Testis (tissue), 3 donors: ENCODE measurements around the gene SEC61A1. TPM values are rescaled to one million over a fixed set of nuclear protein-coding genes. Genes with fewer than 3 reads are reported as not detected.
A peak's percentile ranks its signal among the peaks of the same experiment; 100 is the strongest.

ENCODE experiments used
- DNase-seq: peaks from one replicate; pipeline ENCODE4 v3.0.0-alpha.2; 2019
- H3K27ac ChIP-seq, 2 donors: fragments of 200-600 bp; sonication (generic); one replicate each; pipeline ENCODE4 v1.5.1; 2019
- H3K27me3 ChIP-seq: fragments of 200-600 bp; sonication (generic); one replicate; pipeline ENCODE4 v1.5.1; 2019
- H3K36me3 ChIP-seq: fragments of 200-600 bp; sonication (generic); one replicate; pipeline ENCODE4 v1.5.1; 2017; ENCODE audit warnings: low read depth; ENCODE audit errors: missing control alignments
- H3K4me1 ChIP-seq: fragments of 200-600 bp; sonication (generic); one replicate; pipeline ENCODE4 v1.5.1; 2019
- H3K4me3 ChIP-seq, 2 donors: fragments of 200-600 bp; sonication (generic); one replicate each; pipeline ENCODE4 v1.5.1; 2017 to 2019
- H3K9me3 ChIP-seq: fragments of 200-600 bp; sonication (generic); one replicate; pipeline ENCODE4 v1.5.1; 2017
- POLR2A ChIP-seq: fragments of 450-650 bp; IDR thresholded peaks from one replicate; pipeline ENCODE4 v1.6.1; 2017; ENCODE audit warnings: antibody characterized with exemption, mild to moderate bottlenecking, moderate library complexity
- WGBS, 2 donors: methylation state at CpG; one replicate each; pipeline ENCODE4 v1.1.5; 2018; 5-methylcytosine and 5-hydroxymethylcytosine counted together
- intact Hi-C: fragments of 100-400 bp; cut with DNase I; formaldehyde crosslinking; loops from one replicate; pipeline ENCODE4 v1.15.1; 2023; ENCODE audit warnings: low total_unique reads
- polyA plus RNA-seq: library from polyadenylated mRNA; stranded (reverse); fragments of 350-450 nt; fragmentation: Illumina TruSeq; extraction: RNeasy Lipid Tissue Mini Kit (QIAGEN cat#74804); gene quantifications from one replicate; pipeline ENCODE4 v1.2.3, GENCODE V29; 2014; ENCODE audit warnings: low read depth, low replicate concordance; ENCODE audit not compliant: insufficient read depth
- total RNA-seq, 2 donors: library from RNA; depleted of rRNA; stranded (reverse); fragments of >200 nt; gene quantifications; one replicate each; pipeline ENCODE4 v1.2.3, GENCODE V29; 2016
- TF ChIP-seq, protein P1 (sequence below), 3 experiments: fragments of 450-650 bp in 2 of 3; fragments of 200-600 bp in 1 of 3; sonication (generic) in 1 of 3; IDR thresholded peaks; one replicate each; pipeline ENCODE4 v1.5.1; 2016 to 2019; ENCODE audit warnings: antibody characterized with exemption in 3 of 3, mild to moderate bottlenecking in 2 of 3, moderate library complexity in 1 of 3

SEC61A1 gene
- total and polyA plus RNA-seq, 3 donors from 2014 or later = 119 to 137 (median 129) TPM

DNA sequence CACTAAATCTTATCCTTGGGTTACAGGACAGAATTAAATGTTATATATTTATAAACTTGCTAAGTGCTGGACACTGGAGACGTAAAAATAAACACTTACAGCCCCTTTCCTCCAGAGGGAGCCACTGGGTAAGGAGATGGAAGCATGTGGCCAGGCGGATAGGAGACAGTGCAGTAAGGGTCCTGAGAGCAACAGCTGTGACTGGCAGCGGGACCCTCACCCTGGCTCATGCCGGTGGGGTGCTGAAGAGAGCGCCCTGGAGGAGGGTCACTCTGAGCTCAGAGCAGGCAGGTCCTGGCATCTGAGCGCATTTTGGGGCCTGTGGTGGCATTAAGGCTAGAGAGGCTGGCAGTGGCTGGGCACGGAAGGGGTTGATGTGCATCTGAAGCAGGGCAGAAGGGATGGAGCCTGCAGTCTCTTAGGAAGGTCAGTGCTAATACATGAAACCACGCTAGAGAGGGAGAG is 16.0 kb downstream of the SEC61A1 start:
- H3K4me3 ChIP-seq = no peak overlapping the region
- no peaks in the 10 kb centered on the region for H3K4me1 ChIP-seq
- no peaks in the 10 kb centered on the region for H3K36me3 ChIP-seq
- H3K27ac ChIP-seq = no peak overlapping the region
- intact Hi-C loops = no loop called here
- no peaks in the 10 kb centered on the region for H3K27me3 ChIP-seq
- 76 to 86% methylated on average over 8 of the region's 8 CpGs for WGBS, 2 donors
- DNase-seq = no peak
- TF ChIP-seq, protein P1, sequence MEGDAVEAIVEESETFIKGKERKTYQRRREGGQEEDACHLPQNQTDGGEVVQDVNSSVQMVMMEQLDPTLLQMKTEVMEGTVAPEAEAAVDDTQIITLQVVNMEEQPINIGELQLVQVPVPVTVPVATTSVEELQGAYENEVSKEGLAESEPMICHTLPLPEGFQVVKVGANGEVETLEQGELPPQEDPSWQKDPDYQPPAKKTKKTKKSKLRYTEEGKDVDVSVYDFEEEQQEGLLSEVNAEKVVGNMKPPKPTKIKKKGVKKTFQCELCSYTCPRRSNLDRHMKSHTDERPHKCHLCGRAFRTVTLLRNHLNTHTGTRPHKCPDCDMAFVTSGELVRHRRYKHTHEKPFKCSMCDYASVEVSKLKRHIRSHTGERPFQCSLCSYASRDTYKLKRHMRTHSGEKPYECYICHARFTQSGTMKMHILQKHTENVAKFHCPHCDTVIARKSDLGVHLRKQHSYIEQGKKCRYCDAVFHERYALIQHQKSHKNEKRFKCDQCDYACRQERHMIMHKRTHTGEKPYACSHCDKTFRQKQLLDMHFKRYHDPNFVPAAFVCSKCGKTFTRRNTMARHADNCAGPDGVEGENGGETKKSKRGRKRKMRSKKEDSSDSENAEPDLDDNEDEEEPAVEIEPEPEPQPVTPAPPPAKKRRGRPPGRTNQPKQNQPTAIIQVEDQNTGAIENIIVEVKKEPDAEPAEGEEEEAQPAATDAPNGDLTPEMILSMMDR (IDR thresholded peaks at IDR 0.05) = peak in 2 of 3 experiments; percentile 28 to 35
- no peak for TF ChIP-seq POLR2A
- no peaks in the 10 kb centered on the region for H3K9me3 ChIP-seq

GRCh38 chr3:128069271-128069670 is 17.0 kb downstream of the SEC61A1 start:
- H3K36me3 ChIP-seq = no peaks in the 10 kb centered on the region
- intact Hi-C loops = no loop called here
- no peak for DNase-seq
- no peak overlapping the region for H3K27ac ChIP-seq
- TF ChIP-seq POLR2A = no peak
- TF ChIP-seq, protein P1 (IDR thresholded peaks at IDR 0.05) = no peak
- no peaks in the 10 kb centered on the region for H3K9me3 ChIP-seq
- H3K4me3 ChIP-seq = no peak overlapping the region
- 91 to 93% methylated on average over 6 to 15 of the region's 15 CpGs for WGBS, 2 donors
- H3K4me1 ChIP-seq = no peaks in the 10 kb centered on the region
- H3K27me3 ChIP-seq = no peaks in the 10 kb centered on the region

DNA sequence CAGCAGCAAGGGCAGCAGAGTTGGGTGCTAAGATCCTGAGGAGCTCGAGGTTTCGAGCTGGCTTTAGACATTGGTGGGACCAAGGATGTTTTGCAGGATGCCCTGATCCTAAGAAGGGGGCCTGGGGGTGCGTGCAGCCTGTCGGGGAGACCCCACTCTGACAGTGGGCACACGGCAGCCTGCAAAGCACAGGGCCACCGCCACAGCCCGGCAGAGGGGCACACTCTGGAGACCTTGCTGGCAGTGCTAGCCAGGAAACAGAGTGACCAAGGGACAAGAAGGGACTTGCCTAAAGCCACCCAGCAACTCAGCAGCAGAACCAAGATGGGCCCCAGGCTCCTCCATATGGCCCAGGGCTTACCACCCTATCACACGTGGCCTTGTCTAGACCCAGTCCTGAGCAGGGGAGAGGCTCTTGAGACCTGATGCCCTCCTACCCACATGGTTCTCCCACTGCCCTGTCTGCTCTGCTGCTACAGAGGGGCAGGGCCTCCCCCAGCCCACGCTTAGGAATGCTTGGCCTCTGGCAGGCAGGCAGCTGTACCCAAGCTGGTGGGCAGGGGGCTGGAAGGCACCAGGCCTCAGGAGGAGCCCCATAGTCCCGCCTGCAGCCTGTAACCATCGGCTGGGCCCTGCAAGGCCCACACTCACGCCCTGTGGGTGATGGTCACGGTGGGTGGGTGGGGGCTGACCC is 18.8 kb downstream of the SEC61A1 start:
- TF ChIP-seq POLR2A = no peak
- TF ChIP-seq, protein P1 (IDR thresholded peaks at IDR 0.05) = no peak
- Histone ChIP-seq H3K36me3 (no peaks in the 10 kb centered on the region), H3K27me3 (no peaks in the 10 kb centered on the region), H3K9me3 (no peaks in the 10 kb centered on the region), H3K4me1 (peaks cover 10% of the 10 kb centered on the region), H3K4me3 (no peak overlapping the region), H3K27ac (no peak overlapping the region)
- intact Hi-C loops = loop anchor here (10.0 kb wide), 1 partner anchor 424 kb away; the partner anchor contains the start of gene GATA2
- no peak for DNase-seq
- 87 to 93% methylated on average over 6 to 13 of the region's 13 CpGs for WGBS, 2 donors

GRCh38 chr3:128071771-128072453 is 19.7 kb downstream of the SEC61A1 start:
- no peak for DNase-seq
- WGBS, 2 donors = 76 to 90% methylated on average over 3 to 11 of the region's 11 CpGs
- Histone ChIP-seq H3K27ac (no peak overlapping the region), H3K27me3 (no peaks in the 10 kb centered on the region), H3K36me3 (no peaks in the 10 kb centered on the region), H3K4me1 (peaks cover 11% of the 10 kb centered on the region), H3K4me3 (no peak overlapping the region), H3K9me3 (no peaks in the 10 kb centered on the region)
- intact Hi-C loops = loop anchor here (10.0 kb wide), 1 partner anchor 423 kb away; the partner anchor contains the start of gene GATA2
- TF ChIP-seq POLR2A = no peak
- TF ChIP-seq, protein P1 (IDR thresholded peaks at IDR 0.05) = no peak
